GM12878 (cell line): ENCODE results near the gene MFAP3L. TPM values are rescaled to one million over a fixed set of nuclear protein-coding genes. Genes with fewer than 3 reads are reported as not detected.

Experiments used
- ATAC-seq: fragments of 200-7000 bp; cut with Tn5 transposase; 3 replicates; pipeline ENCODE4 v1.9.1; 2020; ENCODE audit warnings: mild to moderate bottlenecking, moderate library complexity
- BruUV-seq: library from RNA; stranded (reverse); fragments of 400-500 nt; replicated peaks from 2 replicates; lab custom pipeline; 2021; lab: Mats Ljungman, UMichigan
- CTCF ChIA-PET: fragments of 300-600 bp; sonication (Branson Sonifier 250); formaldehyde crosslinking; extraction: SDS; loops from one replicate; lab custom pipeline; 2021; ENCODE audit warnings: inconsistent platforms; lab: Yijun Ruan, JAX
- POLR2A ChIA-PET: fragments of 350-600 bp; formaldehyde crosslinking; extraction: SDS; loops from one replicate; lab custom pipeline; 2021; ENCODE audit warnings: inconsistent platforms; lab: Charles Lee
- RAD21 ChIA-PET: fragments of 300-600 bp; sonication (Branson Sonifier 250); formaldehyde crosslinking; loops from one replicate; lab custom pipeline; 2023; ENCODE audit warnings: antibody characterized with exemption; ENCODE audit not compliant: unreplicated experiment; lab: Charles Lee
- SMC1A ChIA-PET: fragments of 300-600 bp; sonication (Branson Sonifier 250); formaldehyde crosslinking; loops from one replicate; lab custom pipeline; 2023; ENCODE audit not compliant: unreplicated experiment, uncharacterized antibody; lab: Charles Lee
- DNase-seq: peaks from one replicate; pipeline ENCODE4 v3.0.0-alpha.2; 2011; ENCODE audit warnings: low read depth, low spot score
- FAIRE-seq: peaks from 3 replicates; lab custom pipeline; 2011; peaks lifted over from hg19 to GRCh38; lab: Jason Lieb, UNC
- H2AFZ ChIP-seq: 2 replicates; pipeline ENCODE4 v1.6.0; 2011; ENCODE audit warnings: low read depth, low read length, control low read depth; ENCODE audit not compliant: control insufficient read depth
- H3K27ac ChIP-seq: 2 replicates; pipeline ENCODE4 v1.5.1; 2011; ENCODE audit warnings: control low read depth; ENCODE audit not compliant: control insufficient read depth, insufficient read depth
- H3K27me3 ChIP-seq, 2 experiments: replicated peaks in 1 of 2; 2 replicates each; pipeline versions ENCODE4 v1.6.0 to v1.6.1; 2011; ENCODE audit warnings: low read length in 1 of 2; ENCODE audit not compliant: control insufficient read depth in 2 of 2, insufficient read depth in 2 of 2
- H3K36me3 ChIP-seq, 2 experiments: 2 replicates each; pipeline ENCODE4 v1.5.1; 2011; ENCODE audit warnings: low read length in 1 of 2; ENCODE audit not compliant: control insufficient read depth in 2 of 2, insufficient read depth in 2 of 2
- H3K4me1 ChIP-seq: 2 replicates; pipeline ENCODE4 v1.6.1; 2011; ENCODE audit warnings: mild to moderate bottlenecking, low read length, moderate library complexity, mixed read lengths; ENCODE audit not compliant: control insufficient read depth, insufficient read depth
- H3K4me2 ChIP-seq: 2 replicates; pipeline ENCODE4 v1.6.0; 2011; ENCODE audit warnings: control low read depth; ENCODE audit not compliant: control insufficient read depth, insufficient read depth
- H3K4me3 ChIP-seq: fragments of 200-600 bp; sonication (generic); 2 replicates; pipeline ENCODE4 v1.5.1; 2016
- H3K79me2 ChIP-seq: 2 replicates; pipeline ENCODE4 v1.6.0; 2011; ENCODE audit warnings: low read length; ENCODE audit not compliant: control insufficient read depth, insufficient read depth
- H3K9ac ChIP-seq: 2 replicates; pipeline ENCODE4 v1.8.0; 2011; ENCODE audit warnings: low read length, control low read depth, mixed read lengths; ENCODE audit not compliant: control insufficient read depth, insufficient read depth
- H3K9me3 ChIP-seq: replicated peaks from 3 replicates; pipeline ENCODE4 v1.5.1; 2011; ENCODE audit warnings: mild to moderate bottlenecking, low read length; ENCODE audit not compliant: control insufficient read depth, insufficient read depth
- H4K20me1 ChIP-seq: 2 replicates; pipeline ENCODE4 v1.6.0; 2011; ENCODE audit not compliant: control insufficient read depth, insufficient read depth
- TCF3 ChIP-seq: IDR thresholded peaks from 2 replicates; pipeline ENCODE4 v1.6.1; 2012; ENCODE audit warnings: low read depth, mild to moderate bottlenecking, low read length, borderline replicate concordance; ENCODE audit not compliant: insufficient read depth
- WGBS: methylation state at CpG from one replicate; pipeline ENCODE4 v1.1.6; 2016; ENCODE audit warnings: low lambda C conversion rate; ENCODE audit not compliant: insufficient replicate concordance, insufficient coverage; ENCODE audit errors: missing lambda C conversion rate; 5-methylcytosine and 5-hydroxymethylcytosine counted together
- in situ Hi-C: fragments of 300-500 bp; cut with MboI; formaldehyde crosslinking; loops from 9 replicates; pipeline ENCODE4 v1.14.3; 2018; ENCODE audit warnings: mixed read lengths
- intact Hi-C: fragments of 100-400 bp; cut with micrococcal nuclease; formaldehyde crosslinking; loops from one replicate; pipeline ENCODE4 v1.14.2; 2022; ENCODE audit not compliant: unreplicated experiment
- polyA plus RNA-seq, 11 experiments: library from polyadenylated mRNA; depleted of rRNA in 4 of 11; unstranded in 6 of 11; stranded (reverse) in 5 of 11; fragments of >200 nt; fragmentation: Nextera tagmentation in 4 of 11; fragmentation: Illumina TruSeq in 1 of 11; extraction: Ambion mirVana in 4 of 11; extraction: Trizol in 1 of 11; gene quantifications; 1 replicate in 1 of 11; 2 replicates in 10 of 11; pipeline versions ENCODE4 v1.2.1 to v1.2.3, GENCODE V29; 2011 to 2016; ENCODE audit warnings: inconsistent platforms in 2 of 11, missing spikeins in 2 of 11, low read depth in 1 of 11
- total RNA-seq, 4 experiments: library from RNA; depleted of rRNA in 3 of 4; stranded (reverse); fragments of >200 nt in 3 of 4; fragmentation: Illumina TruSeq in 1 of 4; extraction: Trizol in 1 of 4; gene quantifications; 2 replicates each; pipeline versions ENCODE4 v1.2.1 to v1.2.3, GENCODE V29; 2013 to 2021
- TF ChIP-seq, protein P1 (sequence below): fragments of 450-650 bp; IDR thresholded peaks from 2 replicates; pipeline ENCODE4 v1.6.1; 2016; ENCODE audit warnings: mild to moderate bottlenecking
- TF ChIP-seq, protein P2 (sequence below): fragments of 450-650 bp; IDR thresholded peaks from 2 replicates; pipeline ENCODE4 v1.6.1; 2017; ENCODE audit warnings: antibody characterized with exemption, mild to moderate bottlenecking, moderate library complexity

The MFAP3L gene
- total and polyA plus RNA-seq, 10 of the 15 experiments (the other 5 are each of a cell fraction or from before 2014, with no cell fraction given): 0.10 to 3.0 TPM; not detected in 8

DNA sequence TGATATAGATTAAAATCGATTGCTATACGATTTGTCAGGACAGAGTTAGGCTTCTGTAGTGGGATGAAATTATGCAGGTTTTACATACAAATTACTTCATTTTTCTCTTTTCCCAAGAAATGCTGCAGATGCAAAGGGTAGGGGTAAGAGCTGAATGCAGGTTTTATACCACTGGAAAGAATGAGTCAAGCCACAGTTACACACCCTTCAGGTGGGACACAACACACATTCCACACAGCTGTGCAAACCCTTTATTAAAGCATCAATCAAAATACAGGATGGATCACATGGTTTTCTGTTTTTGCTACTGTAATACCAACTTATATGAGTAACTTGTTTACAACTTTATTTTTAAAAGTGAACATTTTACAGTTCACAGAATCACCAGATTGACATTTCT, 39.8 kb downstream of the MFAP3L start:
- CTCF ChIA-PET: no interaction called here
- Histone ChIP-seq H3K9me3 (no peaks in the 10 kb centered on the region), H3K27me3 (0 out of 4 replicates have a peak, but pooled peaks cover 0 to 2% of the 10 kb centered on the region in 2 experiments), H3K9ac (no peak overlapping the region), H2AFZ (no peak overlapping the region), H3K4me2 (no peak overlapping the region), H3K4me3 (no peak overlapping the region), H4K20me1 (no peaks in the 10 kb centered on the region), H3K27ac (no peak overlapping the region), H3K4me1 (no peaks in the 10 kb centered on the region), H3K79me2 (no peaks in the 10 kb centered on the region), H3K36me3 (no peaks in the 10 kb centered on the region)
- intact Hi-C loops: no loop called here
- ATAC-seq (no peak), DNase-seq (no peak), FAIRE-seq (no peak)
- WGBS: 98% methylated on average over 2 of the region's 2 CpGs
- BruUV-seq: no TSS peak
- POLR2A ChIA-PET: no interaction called here
- TF ChIP-seq, protein P1, sequence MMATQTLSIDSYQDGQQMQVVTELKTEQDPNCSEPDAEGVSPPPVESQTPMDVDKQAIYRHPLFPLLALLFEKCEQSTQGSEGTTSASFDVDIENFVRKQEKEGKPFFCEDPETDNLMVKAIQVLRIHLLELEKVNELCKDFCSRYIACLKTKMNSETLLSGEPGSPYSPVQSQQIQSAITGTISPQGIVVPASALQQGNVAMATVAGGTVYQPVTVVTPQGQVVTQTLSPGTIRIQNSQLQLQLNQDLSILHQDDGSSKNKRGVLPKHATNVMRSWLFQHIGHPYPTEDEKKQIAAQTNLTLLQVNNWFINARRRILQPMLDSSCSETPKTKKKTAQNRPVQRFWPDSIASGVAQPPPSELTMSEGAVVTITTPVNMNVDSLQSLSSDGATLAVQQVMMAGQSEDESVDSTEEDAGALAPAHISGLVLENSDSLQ: no peak
- no peak for TF ChIP-seq TCF3
- TF ChIP-seq, protein P2, sequence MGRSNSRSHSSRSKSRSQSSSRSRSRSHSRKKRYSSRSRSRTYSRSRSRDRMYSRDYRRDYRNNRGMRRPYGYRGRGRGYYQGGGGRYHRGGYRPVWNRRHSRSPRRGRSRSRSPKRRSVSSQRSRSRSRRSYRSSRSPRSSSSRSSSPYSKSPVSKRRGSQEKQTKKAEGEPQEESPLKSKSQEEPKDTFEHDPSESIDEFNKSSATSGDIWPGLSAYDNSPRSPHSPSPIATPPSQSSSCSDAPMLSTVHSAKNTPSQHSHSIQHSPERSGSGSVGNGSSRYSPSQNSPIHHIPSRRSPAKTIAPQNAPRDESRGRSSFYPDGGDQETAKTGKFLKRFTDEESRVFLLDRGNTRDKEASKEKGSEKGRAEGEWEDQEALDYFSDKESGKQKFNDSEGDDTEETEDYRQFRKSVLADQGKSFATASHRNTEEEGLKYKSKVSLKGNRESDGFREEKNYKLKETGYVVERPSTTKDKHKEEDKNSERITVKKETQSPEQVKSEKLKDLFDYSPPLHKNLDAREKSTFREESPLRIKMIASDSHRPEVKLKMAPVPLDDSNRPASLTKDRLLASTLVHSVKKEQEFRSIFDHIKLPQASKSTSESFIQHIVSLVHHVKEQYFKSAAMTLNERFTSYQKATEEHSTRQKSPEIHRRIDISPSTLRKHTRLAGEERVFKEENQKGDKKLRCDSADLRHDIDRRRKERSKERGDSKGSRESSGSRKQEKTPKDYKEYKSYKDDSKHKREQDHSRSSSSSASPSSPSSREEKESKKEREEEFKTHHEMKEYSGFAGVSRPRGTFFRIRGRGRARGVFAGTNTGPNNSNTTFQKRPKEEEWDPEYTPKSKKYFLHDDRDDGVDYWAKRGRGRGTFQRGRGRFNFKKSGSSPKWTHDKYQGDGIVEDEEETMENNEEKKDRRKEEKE: no peak
- RAD21 ChIA-PET: no interaction called here
- SMC1A ChIA-PET: no interaction called here
- in situ Hi-C loops: no loop called here
